GM12801 (cell line): ENCODE results near the gene ZBTB24.

Experiments
- TF ChIP-seq, protein P1 (sequence below): IDR thresholded peaks from one replicate; pipeline ENCODE4 v1.5.1; 2011; ENCODE audit warnings: control low read depth; ENCODE audit not compliant: insufficient read length; ENCODE audit errors: extremely low read depth

Gene ZBTB24

DNA sequence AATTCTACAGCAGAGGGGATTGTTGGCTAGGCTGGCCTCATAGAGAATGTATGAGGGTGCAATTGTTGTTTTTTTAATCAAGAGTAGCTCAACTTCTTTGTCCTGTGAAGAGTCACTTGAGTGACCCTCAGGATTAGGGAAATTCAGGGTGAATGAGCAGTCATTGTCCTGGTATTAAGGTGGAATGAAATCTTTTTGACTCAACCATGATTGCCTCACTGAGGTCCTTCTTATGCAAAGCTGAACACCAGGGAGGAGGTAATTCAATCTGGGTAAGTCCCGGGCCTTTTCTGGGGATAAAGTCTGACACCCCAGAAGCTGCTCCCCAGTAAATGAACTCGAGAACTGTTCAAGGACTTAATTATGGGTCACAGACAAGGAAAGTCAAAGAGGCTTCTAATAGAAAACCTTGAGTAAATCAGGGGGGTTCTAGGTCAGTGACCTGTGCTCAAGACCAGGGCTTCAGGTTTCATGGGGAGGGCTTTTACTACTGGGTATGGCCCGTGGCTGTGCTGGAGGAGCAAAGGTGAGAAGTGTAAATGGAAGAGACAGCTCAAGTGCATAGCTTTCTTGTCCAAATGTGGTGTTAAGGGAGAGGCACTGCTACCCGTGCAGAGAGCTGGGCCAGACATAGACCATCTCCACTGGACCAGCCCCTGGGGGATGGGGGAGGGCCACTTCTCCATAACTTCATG lies 25.3 kb upstream of the ZBTB24 start:
- TF ChIP-seq, protein P1, sequence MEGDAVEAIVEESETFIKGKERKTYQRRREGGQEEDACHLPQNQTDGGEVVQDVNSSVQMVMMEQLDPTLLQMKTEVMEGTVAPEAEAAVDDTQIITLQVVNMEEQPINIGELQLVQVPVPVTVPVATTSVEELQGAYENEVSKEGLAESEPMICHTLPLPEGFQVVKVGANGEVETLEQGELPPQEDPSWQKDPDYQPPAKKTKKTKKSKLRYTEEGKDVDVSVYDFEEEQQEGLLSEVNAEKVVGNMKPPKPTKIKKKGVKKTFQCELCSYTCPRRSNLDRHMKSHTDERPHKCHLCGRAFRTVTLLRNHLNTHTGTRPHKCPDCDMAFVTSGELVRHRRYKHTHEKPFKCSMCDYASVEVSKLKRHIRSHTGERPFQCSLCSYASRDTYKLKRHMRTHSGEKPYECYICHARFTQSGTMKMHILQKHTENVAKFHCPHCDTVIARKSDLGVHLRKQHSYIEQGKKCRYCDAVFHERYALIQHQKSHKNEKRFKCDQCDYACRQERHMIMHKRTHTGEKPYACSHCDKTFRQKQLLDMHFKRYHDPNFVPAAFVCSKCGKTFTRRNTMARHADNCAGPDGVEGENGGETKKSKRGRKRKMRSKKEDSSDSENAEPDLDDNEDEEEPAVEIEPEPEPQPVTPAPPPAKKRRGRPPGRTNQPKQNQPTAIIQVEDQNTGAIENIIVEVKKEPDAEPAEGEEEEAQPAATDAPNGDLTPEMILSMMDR: no peak

- TF ChIP-seq, protein P1: no peak
Observed at GRCh38 chr6:109507490-109508072, 24.6 kb upstream of the ZBTB24 start.

DNA sequence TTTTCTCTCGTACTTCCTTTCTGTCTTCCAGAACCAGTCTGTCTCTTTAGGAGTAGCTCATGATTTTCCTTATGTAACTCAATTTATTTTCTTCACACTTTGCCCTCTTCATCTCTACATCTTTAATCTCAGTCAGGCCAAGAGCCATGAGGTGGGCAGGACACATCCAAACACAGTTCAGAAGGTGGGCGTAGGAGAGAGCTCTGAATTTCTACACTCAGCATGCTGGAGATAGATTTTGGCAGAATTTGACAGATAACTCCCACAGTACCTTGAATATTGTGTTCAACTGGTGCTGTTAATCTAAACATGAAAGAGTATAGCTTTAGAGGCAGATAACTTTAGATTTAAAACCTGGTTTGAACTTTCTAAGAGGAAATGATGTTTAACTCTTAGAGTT lies 23.8 kb upstream of the ZBTB24 start:
- TF ChIP-seq, protein P1: no peak

DNA sequence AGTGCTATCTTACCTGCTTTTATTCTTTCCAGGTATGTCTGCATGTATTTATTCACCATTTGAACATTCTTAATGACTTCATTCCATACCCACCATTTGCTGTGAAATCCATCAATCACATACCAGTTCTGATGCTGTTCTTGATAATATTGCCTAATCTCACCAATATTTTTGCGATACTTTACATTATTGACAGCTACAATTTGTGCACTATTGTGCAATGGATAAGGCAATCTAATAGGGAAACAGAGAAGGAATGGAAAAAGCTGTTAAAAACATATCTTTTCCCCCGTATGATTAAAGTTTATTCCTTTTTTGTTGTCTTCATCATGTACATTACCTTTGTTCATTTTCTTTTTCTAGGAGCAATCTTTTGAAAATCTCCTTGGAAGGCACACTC lies 23.3 kb upstream of the ZBTB24 start:
- TF ChIP-seq, protein P1: no peak

GRCh38 chr6:109503327-109504224 lies 20.6 kb upstream of the ZBTB24 start:
- TF ChIP-seq, protein P1: no peak

DNA sequence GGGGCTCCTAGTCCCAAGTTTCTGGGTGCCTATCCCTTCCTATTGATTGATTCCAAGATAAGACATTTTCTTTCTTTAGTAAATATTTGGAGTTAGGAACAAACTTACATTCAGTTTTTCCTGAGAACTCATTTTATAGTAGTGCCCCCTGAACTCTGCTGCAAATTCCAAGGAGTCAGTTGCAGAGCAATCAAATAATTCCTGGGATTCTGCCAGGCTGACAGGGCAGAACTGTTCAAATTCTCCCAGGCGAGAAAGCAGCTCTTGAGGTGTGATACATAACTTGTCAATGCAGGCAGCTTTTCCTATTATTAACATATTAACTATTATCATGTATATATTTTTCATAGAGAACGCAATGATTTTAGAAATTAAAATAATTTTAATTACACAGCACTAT lies 15.9 kb upstream of the ZBTB24 start:
- TF ChIP-seq, protein P1: no peak

GRCh38 chr6:109498052-109498451 lies 15.0 kb upstream of the ZBTB24 start:
- TF ChIP-seq, protein P1: no peak
